SK-N-SH (cell line): Measurements from ENCODE around the gene ZXDC.

Source experiments
- NFIC ChIP-seq: IDR thresholded peaks from 2 replicates; pipeline ENCODE4 v1.4.0; 2012; ENCODE audit warnings: borderline replicate concordance
- NRF1 ChIP-seq: IDR thresholded peaks from 2 replicates; pipeline ENCODE4 v1.6.1; 2012; ENCODE audit warnings: low read depth, mild to moderate bottlenecking, low read length
- TAF1 ChIP-seq: IDR thresholded peaks from 2 replicates; pipeline ENCODE4 v1.6.1; 2012; ENCODE audit warnings: low read depth, mild to moderate bottlenecking, low read length, moderate library complexity, borderline replicate concordance
- YY1 ChIP-seq: IDR thresholded peaks from 2 replicates; pipeline ENCODE4 v1.4.0; 2012; ENCODE audit warnings: low read depth, mild to moderate bottlenecking
- TF ChIP-seq, protein P1 (sequence below): IDR thresholded peaks from 2 replicates; pipeline ENCODE4 v1.4.0; 2012; ENCODE audit warnings: low read depth
- TF ChIP-seq, protein P2 (sequence below): fragments of 200-600 bp; sonication (generic); IDR thresholded peaks from 2 replicates; pipeline ENCODE4 v1.6.1; 2017; ENCODE audit warnings: antibody characterized with exemption, mild to moderate bottlenecking, moderate library complexity
- TF ChIP-seq, protein P3 (sequence below): IDR thresholded peaks from 2 replicates; pipeline ENCODE4 v1.6.1; 2012; ENCODE audit warnings: mild to moderate bottlenecking, low read depth, low read length, moderate library complexity
- TF ChIP-seq, protein P4 (sequence below): IDR thresholded peaks from 2 replicates; pipeline ENCODE4; 2012
- TF ChIP-seq, protein P5 (sequence below): fragments of 150-350 bp; IDR thresholded peaks from 2 replicates; pipeline ENCODE4 v1.6.1; 2017; ENCODE audit warnings: antibody characterized with exemption, low read length, low read depth, borderline replicate concordance

DNA sequence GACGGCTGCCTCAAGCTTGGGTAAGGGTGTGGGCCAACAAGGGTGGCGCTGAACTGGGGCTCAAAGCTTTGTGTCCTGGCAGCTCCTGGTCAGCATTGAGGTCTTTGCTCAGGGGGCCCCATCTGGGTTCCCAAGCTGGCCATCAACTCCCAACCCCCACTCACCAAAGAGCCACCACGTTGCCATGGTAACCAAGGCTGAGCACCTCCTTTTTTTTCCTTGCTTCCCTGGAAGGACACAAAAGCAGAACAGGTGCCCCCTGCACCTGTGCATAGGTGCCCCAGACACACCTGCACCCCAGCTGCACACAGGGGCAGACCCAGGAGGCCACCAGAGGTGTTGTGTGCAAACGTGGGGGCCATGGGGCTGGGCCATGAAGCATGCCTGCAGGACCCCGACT, 25.4 kb upstream of the ZXDC start:
- TF ChIP-seq, protein P1, sequence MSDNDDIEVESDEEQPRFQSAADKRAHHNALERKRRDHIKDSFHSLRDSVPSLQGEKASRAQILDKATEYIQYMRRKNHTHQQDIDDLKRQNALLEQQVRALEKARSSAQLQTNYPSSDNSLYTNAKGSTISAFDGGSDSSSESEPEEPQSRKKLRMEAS = no peak
- TF ChIP-seq, protein P2, sequence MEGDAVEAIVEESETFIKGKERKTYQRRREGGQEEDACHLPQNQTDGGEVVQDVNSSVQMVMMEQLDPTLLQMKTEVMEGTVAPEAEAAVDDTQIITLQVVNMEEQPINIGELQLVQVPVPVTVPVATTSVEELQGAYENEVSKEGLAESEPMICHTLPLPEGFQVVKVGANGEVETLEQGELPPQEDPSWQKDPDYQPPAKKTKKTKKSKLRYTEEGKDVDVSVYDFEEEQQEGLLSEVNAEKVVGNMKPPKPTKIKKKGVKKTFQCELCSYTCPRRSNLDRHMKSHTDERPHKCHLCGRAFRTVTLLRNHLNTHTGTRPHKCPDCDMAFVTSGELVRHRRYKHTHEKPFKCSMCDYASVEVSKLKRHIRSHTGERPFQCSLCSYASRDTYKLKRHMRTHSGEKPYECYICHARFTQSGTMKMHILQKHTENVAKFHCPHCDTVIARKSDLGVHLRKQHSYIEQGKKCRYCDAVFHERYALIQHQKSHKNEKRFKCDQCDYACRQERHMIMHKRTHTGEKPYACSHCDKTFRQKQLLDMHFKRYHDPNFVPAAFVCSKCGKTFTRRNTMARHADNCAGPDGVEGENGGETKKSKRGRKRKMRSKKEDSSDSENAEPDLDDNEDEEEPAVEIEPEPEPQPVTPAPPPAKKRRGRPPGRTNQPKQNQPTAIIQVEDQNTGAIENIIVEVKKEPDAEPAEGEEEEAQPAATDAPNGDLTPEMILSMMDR = no peak
- TF ChIP-seq YY1 (no peak), TAF1 (no peak), NRF1 (no peak), NFIC (no peak)
- TF ChIP-seq, protein P3, sequence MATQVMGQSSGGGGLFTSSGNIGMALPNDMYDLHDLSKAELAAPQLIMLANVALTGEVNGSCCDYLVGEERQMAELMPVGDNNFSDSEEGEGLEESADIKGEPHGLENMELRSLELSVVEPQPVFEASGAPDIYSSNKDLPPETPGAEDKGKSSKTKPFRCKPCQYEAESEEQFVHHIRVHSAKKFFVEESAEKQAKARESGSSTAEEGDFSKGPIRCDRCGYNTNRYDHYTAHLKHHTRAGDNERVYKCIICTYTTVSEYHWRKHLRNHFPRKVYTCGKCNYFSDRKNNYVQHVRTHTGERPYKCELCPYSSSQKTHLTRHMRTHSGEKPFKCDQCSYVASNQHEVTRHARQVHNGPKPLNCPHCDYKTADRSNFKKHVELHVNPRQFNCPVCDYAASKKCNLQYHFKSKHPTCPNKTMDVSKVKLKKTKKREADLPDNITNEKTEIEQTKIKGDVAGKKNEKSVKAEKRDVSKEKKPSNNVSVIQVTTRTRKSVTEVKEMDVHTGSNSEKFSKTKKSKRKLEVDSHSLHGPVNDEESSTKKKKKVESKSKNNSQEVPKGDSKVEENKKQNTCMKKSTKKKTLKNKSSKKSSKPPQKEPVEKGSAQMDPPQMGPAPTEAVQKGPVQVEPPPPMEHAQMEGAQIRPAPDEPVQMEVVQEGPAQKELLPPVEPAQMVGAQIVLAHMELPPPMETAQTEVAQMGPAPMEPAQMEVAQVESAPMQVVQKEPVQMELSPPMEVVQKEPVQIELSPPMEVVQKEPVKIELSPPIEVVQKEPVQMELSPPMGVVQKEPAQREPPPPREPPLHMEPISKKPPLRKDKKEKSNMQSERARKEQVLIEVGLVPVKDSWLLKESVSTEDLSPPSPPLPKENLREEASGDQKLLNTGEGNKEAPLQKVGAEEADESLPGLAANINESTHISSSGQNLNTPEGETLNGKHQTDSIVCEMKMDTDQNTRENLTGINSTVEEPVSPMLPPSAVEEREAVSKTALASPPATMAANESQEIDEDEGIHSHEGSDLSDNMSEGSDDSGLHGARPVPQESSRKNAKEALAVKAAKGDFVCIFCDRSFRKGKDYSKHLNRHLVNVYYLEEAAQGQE = no peak
- TF ChIP-seq, protein P4, sequence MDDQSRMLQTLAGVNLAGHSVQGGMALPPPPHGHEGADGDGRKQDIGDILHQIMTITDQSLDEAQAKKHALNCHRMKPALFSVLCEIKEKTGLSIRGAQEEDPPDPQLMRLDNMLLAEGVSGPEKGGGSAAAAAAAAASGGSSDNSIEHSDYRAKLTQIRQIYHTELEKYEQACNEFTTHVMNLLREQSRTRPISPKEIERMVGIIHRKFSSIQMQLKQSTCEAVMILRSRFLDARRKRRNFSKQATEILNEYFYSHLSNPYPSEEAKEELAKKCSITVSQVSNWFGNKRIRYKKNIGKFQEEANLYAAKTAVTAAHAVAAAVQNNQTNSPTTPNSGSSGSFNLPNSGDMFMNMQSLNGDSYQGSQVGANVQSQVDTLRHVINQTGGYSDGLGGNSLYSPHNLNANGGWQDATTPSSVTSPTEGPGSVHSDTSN = no peak
- TF ChIP-seq, protein P5, sequence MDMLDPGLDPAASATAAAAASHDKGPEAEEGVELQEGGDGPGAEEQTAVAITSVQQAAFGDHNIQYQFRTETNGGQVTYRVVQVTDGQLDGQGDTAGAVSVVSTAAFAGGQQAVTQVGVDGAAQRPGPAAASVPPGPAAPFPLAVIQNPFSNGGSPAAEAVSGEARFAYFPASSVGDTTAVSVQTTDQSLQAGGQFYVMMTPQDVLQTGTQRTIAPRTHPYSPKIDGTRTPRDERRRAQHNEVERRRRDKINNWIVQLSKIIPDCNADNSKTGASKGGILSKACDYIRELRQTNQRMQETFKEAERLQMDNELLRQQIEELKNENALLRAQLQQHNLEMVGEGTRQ = no peak
